Measurements from ENCODE around the gene FRMD1.
"Not testable (repeated sequence)": the region's sequence is repeated elsewhere in the genome, so short reads cannot be mapped to it uniquely, and the experiment has no call there.

FRMD1 gene

DNA sequence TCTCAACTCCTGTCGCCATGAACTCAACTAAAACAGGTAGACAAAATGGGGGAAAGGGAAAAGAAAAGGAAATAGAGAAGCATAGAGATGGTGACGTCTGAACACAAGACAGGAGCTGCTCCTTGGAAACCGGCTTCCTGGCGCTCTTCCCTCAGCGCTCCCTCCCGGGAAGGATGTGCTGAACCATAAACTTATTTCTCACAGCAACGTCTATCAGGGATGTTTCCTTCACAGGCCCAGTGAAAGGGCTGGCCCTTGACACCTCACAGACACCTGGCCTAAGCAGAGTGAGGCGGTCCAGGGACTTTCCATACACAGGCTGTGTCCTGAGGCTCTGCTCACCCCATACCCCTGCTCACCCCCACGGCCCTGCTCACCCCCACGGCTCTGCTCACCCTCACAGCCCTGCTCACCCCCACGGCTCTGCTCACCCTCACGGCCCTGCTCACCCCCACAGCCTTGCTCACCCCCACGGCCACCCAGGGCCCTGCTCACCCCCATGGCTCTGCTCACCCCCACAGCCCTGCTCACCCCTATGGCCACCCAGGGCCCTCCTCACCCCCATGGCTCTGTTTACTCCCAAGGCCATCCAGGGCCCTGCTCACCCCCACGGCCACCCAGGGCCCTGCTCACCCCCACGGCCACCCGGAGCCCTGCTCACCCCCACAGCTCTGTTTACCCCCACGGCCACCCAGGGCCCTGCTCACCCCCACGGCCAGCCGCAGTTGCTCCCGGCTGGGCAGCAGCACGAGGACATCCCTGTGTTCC is 653 bp downstream of the FRMD1 start:
- DNase-seq, result peak; percentile 18

DNA sequence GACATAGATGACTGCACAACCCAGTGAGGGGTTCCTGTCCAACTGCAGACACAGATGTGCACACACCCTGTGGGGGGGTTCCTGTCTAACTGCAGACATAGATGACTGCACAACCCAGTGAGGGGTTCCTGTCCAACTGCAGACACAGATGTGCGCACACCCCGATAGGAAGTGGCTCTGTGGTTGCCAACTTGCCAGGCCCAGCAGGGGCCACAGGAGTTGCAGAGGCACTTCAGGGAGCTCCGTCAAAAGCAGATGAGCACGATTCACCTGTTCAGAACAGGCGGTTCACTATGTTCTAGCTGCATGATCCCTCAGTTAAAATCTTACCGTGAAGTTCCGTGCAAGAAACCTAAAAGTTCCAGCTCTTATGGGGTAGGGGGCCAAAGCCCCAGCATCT is 1.6 kb downstream of the FRMD1 start:
- DNase-seq, result not testable (repeated sequence)

DNA sequence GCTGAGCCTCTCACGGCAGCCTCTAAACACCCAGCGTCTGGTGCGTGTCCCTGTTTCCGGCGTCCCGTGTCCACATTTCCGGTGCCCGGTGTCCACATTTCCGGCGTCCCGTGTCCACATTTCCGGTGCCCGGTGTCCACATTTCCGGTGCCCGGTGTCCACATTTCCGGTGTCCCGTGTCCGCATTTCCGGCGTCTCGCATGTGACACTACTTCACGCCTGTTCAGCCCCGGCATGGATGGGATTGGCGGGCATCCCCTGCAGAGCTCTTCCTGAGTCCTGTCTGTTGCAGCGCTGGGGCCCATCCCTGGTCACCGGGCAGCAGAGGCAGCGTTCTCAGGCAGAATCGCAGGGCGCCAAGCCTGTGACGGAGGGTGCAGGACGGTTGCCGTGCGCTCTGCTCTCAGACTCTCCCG is 3.2 kb downstream of the FRMD1 start:
- no peak for DNase-seq

GRCh38 chr6:168075216-168075615 is 3.8 kb downstream of the FRMD1 start:
- DNase-seq, result no peak

DNA sequence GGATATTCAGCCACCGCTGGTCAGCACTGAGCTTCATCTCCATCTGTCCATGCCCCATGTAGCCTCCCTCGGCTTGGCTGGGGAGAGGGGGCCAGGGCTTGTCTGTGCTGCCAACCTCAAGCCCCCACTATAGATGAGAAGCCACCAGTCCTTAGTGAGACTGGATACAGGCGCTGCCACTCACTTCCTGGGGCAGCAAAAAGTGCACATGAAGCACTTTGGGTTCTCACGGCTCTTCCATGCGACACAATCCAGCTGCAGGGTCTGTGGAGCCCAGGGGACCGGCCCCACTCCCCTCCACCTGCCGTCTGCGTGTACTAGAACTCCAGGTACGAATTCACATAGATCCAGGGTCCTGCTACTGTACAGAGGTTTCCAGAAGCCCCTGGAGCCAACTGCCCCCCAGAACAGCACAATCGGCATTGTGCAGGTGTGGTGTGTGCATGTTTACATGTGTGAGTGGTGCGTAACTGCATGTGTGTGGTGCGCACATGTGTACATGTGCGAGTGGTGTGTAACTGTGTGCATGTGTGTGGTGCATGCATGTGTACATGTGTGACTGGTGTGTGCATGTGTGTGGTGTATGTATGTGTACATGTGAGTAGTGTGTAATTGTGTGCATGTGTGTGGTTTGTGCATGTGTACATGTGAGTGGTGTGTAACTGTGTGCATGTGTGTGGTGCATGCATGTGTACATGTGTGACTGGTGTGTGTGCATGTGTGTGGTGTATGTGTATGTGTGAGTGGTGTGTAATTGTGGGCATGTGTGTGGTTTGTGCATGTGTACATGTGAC is 4.9 kb downstream of the FRMD1 start:
- DNase-seq, result no peak

DNA sequence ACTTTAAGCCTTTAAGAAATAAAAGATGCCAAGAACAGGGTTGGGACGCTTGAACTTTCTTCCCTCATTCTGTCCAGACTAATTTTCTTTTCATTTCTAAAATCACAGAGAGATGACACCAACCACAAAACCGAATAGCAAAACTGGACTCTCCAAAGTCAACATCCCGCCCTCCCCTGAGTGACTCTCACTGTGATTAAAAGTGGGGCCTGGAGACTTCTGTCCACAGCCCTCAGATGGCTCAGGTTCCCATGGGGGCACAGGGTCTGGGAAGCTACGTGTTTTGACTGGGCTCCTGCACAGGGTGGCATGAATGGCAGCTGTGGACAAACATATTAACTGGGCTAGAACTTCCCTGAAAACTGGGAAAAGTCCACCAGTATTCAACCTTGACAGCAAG is 6.3 kb downstream of the FRMD1 start:
- DNase-seq, result no peak

DNA sequence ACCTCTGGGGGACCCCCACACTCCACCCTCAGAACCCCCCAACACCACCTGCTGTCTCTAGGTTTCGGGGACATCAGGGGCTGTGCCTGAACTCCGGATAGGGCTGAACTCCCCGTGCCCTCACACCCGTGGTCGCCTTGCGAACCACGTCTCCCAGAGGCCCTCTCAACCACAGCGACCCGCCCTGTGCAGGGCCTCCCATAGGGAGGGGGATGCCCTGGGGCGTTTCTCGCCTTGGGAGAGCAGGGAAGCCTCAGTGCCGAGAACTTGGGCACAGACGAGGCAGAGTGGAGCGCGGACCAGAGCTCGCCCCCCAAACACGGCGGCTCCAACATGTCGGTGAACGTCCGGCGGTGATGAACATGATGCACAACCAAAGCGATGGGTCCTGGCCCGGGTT is 6.8 kb downstream of the FRMD1 start:
- no peak for DNase-seq

DNA sequence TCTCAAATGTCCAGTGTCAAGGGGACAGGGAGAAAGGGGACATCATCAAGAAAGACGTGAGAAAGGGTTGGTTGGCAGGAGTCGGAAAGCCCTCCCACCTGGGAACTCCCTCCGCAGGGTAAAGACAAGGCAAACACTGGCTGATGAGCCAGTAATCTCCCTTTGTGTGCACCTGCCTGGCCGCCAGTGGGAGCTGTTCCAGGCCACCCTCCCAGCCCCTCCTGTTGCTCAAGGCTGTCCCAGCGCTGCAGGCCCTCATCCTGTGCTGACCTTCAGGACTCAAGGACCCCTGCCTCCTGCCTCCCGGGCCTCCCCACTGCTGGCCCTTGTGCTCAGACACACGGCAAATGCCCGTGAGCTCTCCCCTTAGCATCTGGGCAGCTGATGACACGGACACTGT is 7.4 kb downstream of the FRMD1 start:
- no peak for DNase-seq

- DNase-seq, result no peak
Observed at GRCh38 chr6:168070804-168071203, 8.2 kb downstream of the FRMD1 start.

- DNase-seq, result no peak
Observed at GRCh38 chr6:168067081-168067759, 11.8 kb downstream of the FRMD1 start.

DNA sequence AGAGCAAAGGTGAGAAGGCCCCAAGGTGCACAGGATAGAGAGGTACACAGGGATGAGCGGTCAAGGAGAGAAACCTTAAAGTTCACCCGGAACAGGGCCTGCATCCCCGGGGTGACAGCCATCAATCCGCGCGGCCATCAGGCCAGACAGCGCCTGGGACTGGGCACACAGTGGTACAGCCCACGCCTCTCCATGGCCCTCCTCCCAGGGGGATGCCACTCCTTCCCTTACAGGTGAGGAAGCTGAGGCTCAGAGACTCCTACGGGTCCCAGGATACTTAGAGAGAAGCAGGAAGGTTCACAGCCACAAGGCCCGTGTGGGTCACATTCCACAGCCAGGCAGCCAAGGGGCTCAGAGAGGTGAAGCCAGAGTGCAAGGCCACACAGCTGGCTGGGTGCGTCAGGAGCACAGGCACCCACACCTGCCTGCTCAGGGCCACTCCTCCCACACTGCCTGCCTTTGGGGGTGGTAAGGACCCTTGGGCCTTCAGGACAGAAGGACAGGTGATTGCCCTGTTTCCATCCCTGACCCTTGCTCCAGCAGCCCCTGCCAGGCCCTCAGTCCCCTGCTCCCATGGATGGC is 14.7 kb downstream of the FRMD1 start:
- DNase-seq, result no peak

DNA sequence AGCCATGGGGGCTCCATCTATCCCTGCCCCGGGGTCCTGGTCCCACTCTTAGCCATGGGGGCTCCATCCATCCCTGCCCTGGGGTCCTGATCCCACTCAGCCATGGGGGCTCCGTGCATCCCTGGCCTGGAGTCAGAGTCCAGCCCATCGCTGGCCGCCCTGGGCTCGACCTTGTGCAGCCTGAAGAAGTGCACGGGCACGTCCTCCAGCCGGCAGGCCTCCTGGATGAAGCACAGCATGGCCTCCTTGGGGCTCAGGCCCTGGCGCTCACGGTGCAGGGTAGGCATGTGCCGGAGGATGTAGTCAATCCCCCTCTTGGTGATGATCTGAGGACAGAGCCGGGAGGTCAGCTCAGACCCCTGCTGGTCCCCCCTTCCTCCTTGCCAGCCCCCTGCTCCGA is 15.6 kb downstream of the FRMD1 start:
- no peak for DNase-seq

GRCh38 chr6:168062346-168063289 is 16.4 kb downstream of the FRMD1 start:
- DNase-seq, result no peak

GRCh38 chr6:168061269-168062210 is 17.5 kb downstream of the FRMD1 start:
- DNase-seq, result no peak

GRCh38 chr6:168060521-168060931 is 18.5 kb downstream of the FRMD1 start:
- DNase-seq, result peak; percentile 58

DNA sequence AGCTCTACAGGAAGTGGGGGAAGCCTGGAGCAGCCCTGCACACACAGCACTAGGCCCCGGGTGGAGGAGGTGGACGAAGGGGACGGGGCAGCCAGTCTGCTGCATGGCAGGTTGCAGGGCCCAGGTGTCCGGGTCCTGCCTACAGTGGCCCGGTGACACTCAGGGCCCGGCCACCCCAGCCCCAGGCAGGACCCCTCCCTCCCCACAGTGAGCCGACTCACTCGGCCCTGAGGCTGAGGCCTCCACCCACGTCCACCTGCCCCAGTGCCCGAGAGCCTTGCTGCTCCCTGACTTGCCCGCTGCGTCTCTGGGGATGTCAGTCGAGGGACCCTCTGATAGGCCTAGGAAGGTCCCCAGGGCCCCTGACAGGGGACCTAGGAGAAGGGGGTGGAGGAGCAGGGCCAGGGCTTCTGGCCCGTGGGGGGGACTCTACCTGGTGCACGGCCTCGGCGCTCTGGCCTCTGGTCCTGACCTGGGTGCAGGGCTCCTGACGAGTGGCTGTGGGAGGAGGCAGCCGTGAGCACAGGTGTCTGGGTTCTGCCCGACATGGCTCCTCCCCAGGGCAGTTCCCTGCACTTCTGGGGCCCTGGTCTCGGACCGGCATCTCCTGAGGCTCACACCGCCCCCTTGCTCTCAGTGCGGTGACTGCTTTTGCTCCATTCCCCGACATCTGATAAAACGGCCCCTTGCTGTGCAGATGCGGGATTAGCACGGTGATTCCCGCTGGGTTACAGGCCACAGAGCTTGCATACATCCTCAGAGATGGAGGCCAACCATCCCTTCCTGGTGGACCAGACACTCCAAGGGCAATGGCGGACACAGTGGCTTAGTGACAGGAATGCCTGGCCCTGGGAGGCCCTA is 20.1 kb downstream of the FRMD1 start:
- no peak for DNase-seq

- no peak for DNase-seq
Observed at GRCh38 chr6:168057836-168058235, 21.2 kb downstream of the FRMD1 start.

DNA sequence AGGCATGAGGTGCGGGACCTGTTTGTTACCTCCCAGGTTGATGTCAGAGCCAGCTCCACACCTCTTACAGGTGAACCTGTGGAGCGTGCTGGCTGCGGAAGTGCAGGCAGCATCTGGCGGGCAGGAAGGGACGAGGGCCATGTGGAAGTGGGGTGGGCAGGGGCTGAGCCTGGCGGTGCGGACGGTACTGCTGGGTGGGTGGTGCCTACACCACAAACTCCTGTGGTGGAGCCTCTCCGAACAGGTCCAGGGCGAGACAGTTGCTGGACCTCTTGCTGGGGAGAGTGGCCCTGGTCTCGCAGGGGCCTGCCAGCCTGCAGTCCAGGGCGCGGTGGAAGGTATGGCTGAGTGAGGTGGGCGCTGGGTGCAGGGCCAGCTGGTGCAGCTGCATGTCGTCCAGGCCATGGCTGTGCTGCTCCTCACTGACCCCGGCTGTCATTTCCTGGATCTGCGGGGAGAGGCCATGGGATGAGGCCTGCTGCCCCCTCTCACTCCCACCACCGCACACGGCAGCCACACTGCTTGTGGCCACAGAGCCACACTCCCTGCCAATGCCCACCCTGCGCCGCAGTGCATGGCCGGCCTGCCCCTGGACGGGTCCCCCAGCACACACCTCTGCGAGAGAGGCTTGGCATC is 22.0 kb downstream of the FRMD1 start:
- DNase-seq, result no peak
